A172 (cell line): ENCODE results near the gene SLC15A4. TPM values are rescaled to one million over a fixed set of nuclear protein-coding genes. Genes with fewer than 3 reads are reported as not detected.

Experiments
- DNase-seq: peaks from one replicate; pipeline ENCODE4 v3.0.0-alpha.2; 2015; ENCODE audit warnings: low spot score
- total RNA-seq: library from RNA; depleted of rRNA; stranded (reverse); fragments of >200 nt; shearing (Covaris generic); gene quantifications from 2 replicates; pipeline ENCODE4 v1.2.3, GENCODE V29; 2014; rRNA removed

The SLC15A4 gene
- total RNA-seq, 1 experiment from 2014 or later, result 30.3 TPM

DNA sequence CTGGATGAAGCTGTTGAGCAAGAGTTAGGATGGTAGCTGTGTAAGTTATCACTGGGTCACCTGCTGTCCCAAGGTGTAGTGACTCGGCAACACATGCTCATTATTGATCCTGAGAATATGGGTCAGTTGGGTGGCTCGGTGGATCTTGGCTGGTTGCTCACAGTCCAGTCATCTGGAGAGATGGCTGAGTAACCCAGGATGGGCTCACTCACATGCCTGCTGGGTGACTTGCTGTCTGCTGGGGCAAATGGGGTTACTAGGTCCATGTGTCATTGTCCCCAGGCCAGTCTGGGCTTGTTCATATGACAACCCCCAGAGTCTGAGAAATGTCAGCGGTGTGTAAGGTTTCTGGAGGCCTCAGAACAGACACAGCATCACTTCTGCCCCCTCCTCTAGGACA is 69.5 kb downstream of the SLC15A4 start:
- DNase-seq, result no peak

DNA sequence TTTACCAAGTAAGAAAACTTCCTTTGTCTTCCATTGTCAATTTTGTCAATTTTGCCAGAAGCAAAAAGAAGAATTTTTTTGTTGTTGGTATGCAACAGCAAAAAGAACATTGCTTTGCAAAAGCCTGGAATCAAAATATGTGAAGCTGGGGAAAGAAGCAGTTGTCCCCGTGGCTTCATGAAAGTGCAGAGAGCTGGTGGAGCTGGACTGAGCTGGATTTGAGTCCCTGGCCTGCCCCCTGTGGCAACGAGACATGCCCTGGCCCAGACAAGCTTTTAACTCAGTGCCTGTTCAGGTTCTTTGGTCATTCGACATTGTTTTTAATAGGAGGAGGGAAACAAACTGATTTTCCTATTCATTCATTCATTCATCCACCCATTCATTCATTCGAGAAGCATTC is 70.3 kb downstream of the SLC15A4 start:
- no peak for DNase-seq

DNA sequence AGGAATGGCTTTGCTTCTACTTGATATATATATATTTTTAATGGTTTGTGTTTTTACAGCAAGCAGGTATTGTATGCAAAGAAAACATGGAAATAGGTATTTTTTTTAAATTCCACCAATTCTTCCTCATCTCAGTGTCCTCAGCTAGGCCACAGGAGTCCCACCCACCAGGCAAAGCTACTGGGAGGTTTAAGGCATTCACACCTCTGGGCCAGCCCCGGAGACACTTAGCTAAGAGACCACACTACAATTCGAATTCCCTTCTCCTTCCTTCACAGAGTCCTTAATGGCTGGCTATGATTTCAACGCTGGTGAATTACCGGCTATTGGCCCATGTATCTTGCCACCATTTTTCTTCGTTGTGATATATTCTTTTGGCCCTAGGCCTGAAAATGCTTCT is 71.4 kb downstream of the SLC15A4 start:
- DNase-seq, result no peak

DNA sequence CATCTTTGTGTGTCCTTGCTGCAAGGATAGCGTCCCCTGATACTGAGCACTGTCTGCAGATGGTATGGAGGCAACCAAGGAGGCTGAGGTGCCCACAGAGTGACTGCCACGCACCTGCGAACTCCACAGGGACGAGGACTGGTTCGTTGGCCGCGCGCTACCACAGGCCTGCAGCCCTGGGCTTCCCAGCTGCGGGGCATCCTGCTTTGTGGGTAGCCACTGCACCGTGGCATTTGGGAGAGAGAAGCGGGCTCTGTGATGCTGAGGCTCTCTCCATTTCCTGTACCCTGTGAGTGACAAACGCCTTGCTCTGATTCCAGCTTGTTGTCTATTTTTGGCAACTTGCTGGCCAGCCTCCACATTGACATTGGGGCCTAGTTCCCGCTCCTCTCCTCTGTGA is 76.3 kb downstream of the SLC15A4 start:
- no peak for DNase-seq

DNA sequence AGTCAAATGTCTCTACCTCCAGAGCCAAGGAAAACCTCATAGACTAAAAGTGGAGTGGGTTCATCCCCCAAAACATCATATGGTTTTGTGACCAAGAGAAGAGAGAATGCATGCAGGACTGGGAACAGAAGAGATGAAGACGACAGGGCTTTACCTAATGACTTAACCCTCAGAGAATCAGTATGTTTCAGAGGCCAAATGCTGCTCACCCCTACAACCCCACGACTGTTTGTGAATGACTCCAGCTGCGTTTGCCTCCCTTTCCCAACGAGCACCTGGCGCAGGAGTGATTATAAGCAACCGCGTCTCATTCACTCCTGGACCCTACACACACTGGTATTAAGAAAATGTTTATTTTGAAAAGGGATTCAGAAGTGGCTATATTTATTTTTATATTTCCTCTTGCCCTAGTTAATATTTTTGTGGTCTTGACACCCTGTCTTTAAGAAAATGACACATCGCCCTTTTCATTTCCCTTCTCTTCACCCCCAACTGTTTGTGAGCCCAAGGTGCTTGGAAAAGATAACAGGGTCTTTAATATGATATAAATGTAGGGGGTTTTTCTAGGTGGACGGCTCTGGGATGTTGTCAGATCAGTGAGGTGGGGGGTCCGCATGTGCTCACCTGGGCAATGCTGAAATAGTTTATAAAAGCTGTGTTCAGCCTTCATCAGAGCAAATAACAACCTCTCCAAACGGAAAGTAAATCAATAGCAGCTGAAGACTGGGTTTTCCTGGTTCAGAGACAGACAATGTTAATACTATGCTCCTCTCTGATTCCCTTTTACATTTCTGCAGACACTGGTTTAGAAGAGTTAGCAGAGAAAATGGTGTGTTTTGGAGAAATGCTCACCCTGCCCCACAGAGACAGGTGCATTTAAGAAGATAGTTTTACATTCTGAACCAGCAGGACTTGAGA is 77.7 kb downstream of the SLC15A4 start:
- no peak for DNase-seq

DNA sequence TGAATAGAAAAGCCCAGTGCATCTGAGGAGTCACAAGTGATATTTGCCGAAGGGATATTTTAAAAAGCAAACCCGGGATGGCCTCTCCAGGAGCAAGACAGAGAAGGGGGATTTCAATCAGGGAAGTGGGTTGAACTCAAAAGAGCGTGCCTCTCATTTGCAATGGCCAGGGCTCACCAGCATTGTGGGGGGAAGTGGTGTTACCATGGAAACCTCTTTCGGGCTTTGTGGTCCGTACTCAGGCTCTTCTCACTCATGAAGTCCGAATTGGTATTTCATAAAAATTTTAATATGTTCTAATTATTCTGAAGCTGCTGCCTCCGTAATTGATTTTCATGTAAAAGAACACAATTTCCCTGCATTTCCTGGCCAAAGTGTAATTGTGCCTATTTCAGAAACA is 79.8 kb downstream of the SLC15A4 start:
- no peak for DNase-seq

Other genes with a start within 250 kb of the SLC15A4 start
- not detected in 2 replicates for gene GLT1D1, start 29.5 kb upstream of the SLC15A4 start, total RNA-seq